Caco-2 (cell line): ENCODE data around the gene FBXO38. TPM values are rescaled to one million over a fixed set of nuclear protein-coding genes. Genes with fewer than 3 reads are reported as not detected.

ENCODE experiments used
- BruUV-seq: library from RNA; stranded (reverse); fragments of 400-500 nt; replicated peaks from 2 replicates; lab custom pipeline; 2021; lab: Mats Ljungman, UMichigan
- CTCF ChIA-PET: fragments of 300-600 bp; sonication (Branson Sonifier 250); formaldehyde crosslinking; loops from one replicate; lab custom pipeline; 2022; ENCODE audit warnings: antibody characterized with exemption; lab: Charles Lee
- POLR2A ChIA-PET: fragments of 300-600 bp; sonication (Branson Sonifier 250); formaldehyde crosslinking; loops from one replicate; lab custom pipeline; 2022; ENCODE audit warnings: antibody characterized with exemption; lab: Charles Lee
- DNase-seq, 2 experiments: peaks; one replicate each; pipeline versions ENCODE4 v3.0.0 to v3.0.0-alpha.2; 2020 to 2022
- H3K27me3 ChIP-seq: replicated peaks from 2 replicates; pipeline ENCODE4 v1.6.0; 2011; ENCODE audit warnings: low read length; ENCODE audit not compliant: control insufficient read depth, insufficient read depth
- H3K36me3 ChIP-seq: 2 replicates; pipeline ENCODE4 v1.5.1; 2011; ENCODE audit warnings: low read length; ENCODE audit not compliant: control insufficient read depth, insufficient read depth
- H3K4me1 ChIP-seq: fragments of 250-450 bp; sonication (Bioruptor Pico); 2 replicates; pipeline ENCODE4 v1.5.1; 2020; ENCODE audit warnings: mild to moderate bottlenecking
- H3K4me3 ChIP-seq: 2 replicates; pipeline ENCODE4 v1.5.1; 2011; ENCODE audit warnings: low read depth, mild to moderate bottlenecking, control low read depth, low read length
- H3K9me3 ChIP-seq: fragments of 250-450 bp; sonication (Bioruptor Pico); 2 replicates; pipeline ENCODE4 v1.5.1; 2020; ENCODE audit warnings: mild to moderate bottlenecking, moderate library complexity
- H3K27ac Mint-ChIP-seq: one replicate; pipeline ENCODE4 v1.8.0; 2022; ENCODE audit warnings: mixed read lengths; ENCODE audit not compliant: unreplicated experiment
- H3K27me3 Mint-ChIP-seq: one replicate; pipeline ENCODE4 v1.8.0; 2022; ENCODE audit warnings: mixed read lengths; ENCODE audit not compliant: insufficient read depth, unreplicated experiment
- H3K36me3 Mint-ChIP-seq: one replicate; pipeline ENCODE4 v1.8.0; 2022; ENCODE audit warnings: mild to moderate bottlenecking, mixed read lengths; ENCODE audit not compliant: insufficient read depth, unreplicated experiment
- H3K4me1 Mint-ChIP-seq: one replicate; pipeline ENCODE4 v1.8.0; 2022; ENCODE audit warnings: low read depth, mixed read lengths; ENCODE audit not compliant: unreplicated experiment
- H3K4me3 Mint-ChIP-seq: one replicate; pipeline ENCODE4 v1.8.0; 2022; ENCODE audit warnings: mild to moderate bottlenecking, moderate library complexity, mixed read lengths; ENCODE audit not compliant: unreplicated experiment
- H3K9me3 Mint-ChIP-seq: one replicate; pipeline ENCODE4 v1.8.0; 2022; ENCODE audit warnings: mixed read lengths; ENCODE audit not compliant: unreplicated experiment
- intact Hi-C: fragments of 100-400 bp; cut with micrococcal nuclease; formaldehyde crosslinking; loops from one replicate; pipeline ENCODE4 v1.10.0; 2022; ENCODE audit not compliant: unreplicated experiment
- total RNA-seq: library from RNA; stranded (reverse); gene quantifications from 2 replicates; pipeline ENCODE4 v1.2.3, GENCODE V29; 2022
- TF ChIP-seq, protein P1 (sequence below), 2 experiments: fragments of 200-600 bp in 1 of 2; IDR thresholded peaks; 1 replicate in 1 of 2; 2 replicates in 1 of 2; pipeline versions ENCODE4 v1.5.1 to v1.8.0; 2011 to 2022; ENCODE audit warnings: antibody characterized with exemption in 1 of 2, control low read depth in 1 of 2, inconsistent platforms in 1 of 2, low read depth in 1 of 2, low read length in 1 of 2, mild to moderate bottlenecking in 1 of 2, moderate library complexity in 1 of 2; ENCODE audit not compliant: insufficient read depth in 1 of 2, severe bottlenecking in 1 of 2, unreplicated experiment in 1 of 2

Gene FBXO38
- total RNA-seq, 1 experiment from 2014 or later, result 36.7 TPM

DNA sequence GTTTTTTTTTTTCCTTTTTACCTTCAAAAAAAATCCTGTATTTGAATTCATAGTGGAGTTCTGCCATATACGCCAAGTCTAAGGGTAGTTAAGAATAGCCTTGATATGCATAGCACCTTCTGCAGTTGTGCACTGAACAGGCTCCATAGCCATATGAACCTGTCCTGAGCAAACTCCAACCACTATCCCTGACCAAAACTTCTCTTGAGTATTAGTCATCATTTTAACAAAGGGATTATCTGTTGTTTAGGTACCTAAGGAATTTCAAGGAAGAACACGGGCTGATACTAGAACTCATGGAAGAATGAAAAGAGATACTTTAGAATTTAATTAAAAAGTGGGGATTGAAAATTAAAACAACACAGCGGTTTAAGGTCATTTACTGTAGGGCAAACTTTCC lies 1.9 kb upstream of the FBXO38 start:
- Mint-ChIP-seq H3K27me3 (no peaks in the 10 kb centered on the region), H3K27ac (no peak overlapping the region), H3K4me3 (no peak overlapping the region), H3K4me1 (peaks cover 9% of the 10 kb centered on the region), H3K36me3 (peaks cover 9% of the 10 kb centered on the region), H3K9me3 (peaks cover 13% of the 10 kb centered on the region)
- CTCF ChIA-PET, result no interaction called here
- BruUV-seq, result no TSS peak
- peaks cover 16% of the 10 kb centered on the region for H3K4me1 ChIP-seq
- intact Hi-C loops, result loop anchor here (2.0 kb wide), 1 partner anchor 235 kb away; no protein-coding TSS in a partner anchor
- H3K27me3 ChIP-seq, result no peaks in the 10 kb centered on the region
- POLR2A ChIA-PET, result no interaction called here
- no peaks in the 10 kb centered on the region for H3K36me3 ChIP-seq
- no peaks in the 10 kb centered on the region for H3K9me3 ChIP-seq
- DNase-seq, result no peak
- no peak overlapping the region for H3K4me3 ChIP-seq
- TF ChIP-seq, protein P1, sequence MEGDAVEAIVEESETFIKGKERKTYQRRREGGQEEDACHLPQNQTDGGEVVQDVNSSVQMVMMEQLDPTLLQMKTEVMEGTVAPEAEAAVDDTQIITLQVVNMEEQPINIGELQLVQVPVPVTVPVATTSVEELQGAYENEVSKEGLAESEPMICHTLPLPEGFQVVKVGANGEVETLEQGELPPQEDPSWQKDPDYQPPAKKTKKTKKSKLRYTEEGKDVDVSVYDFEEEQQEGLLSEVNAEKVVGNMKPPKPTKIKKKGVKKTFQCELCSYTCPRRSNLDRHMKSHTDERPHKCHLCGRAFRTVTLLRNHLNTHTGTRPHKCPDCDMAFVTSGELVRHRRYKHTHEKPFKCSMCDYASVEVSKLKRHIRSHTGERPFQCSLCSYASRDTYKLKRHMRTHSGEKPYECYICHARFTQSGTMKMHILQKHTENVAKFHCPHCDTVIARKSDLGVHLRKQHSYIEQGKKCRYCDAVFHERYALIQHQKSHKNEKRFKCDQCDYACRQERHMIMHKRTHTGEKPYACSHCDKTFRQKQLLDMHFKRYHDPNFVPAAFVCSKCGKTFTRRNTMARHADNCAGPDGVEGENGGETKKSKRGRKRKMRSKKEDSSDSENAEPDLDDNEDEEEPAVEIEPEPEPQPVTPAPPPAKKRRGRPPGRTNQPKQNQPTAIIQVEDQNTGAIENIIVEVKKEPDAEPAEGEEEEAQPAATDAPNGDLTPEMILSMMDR (IDR thresholded peaks at IDR 0.05; ENCODE audit: insufficient read depth in 1 of 2, low read depth in 1 of 2, low read length in 1 of 2, severe bottlenecking in 1 of 2, unreplicated experiment in 1 of 2), result no peak

DNA sequence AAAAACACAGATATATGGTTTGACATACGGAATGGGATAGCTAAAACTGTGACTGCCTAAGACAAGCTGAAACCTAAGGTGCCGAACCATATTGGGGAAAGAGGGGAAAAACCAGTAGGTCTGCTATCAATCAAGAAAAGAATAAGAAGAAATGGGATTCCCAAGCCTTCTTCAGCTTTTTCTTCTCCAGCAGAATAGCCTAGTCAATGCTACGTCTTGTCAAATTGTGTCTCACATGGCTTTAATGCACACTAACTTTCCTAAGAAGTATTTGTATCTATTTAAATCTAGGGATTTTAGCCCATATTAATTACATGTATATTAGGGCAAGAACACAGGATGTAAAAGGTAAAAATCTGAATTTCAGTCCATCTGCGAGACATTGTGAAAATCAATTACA lies 797 bp upstream of the FBXO38 start:
- H3K4me3 ChIP-seq, result peak overlapping the region; percentile 74
- H3K27me3 Mint-ChIP-seq, result no peaks in the 10 kb centered on the region
- H3K9me3 Mint-ChIP-seq, result peaks cover 11% of the 10 kb centered on the region
- peaks cover 15% of the 10 kb centered on the region for H3K4me1 Mint-ChIP-seq
- H3K4me3 Mint-ChIP-seq, result peak overlapping the region; percentile 92
- TF ChIP-seq, protein P1 (IDR thresholded peaks at IDR 0.05; ENCODE audit: insufficient read depth in 1 of 2, low read depth in 1 of 2, low read length in 1 of 2, severe bottlenecking in 1 of 2, unreplicated experiment in 1 of 2), result no peak
- CTCF ChIA-PET, result interaction anchor here (0.7 kb wide), 1 partner anchor 58 kb away, joined by 3 read pairs; no protein-coding TSS in a partner anchor
- H3K4me1 ChIP-seq, result peaks cover 16% of the 10 kb centered on the region
- H3K36me3 ChIP-seq, result no peaks in the 10 kb centered on the region
- H3K27ac Mint-ChIP-seq, result peak overlapping the region; percentile 98
- no peak for DNase-seq
- intact Hi-C loops, result loop anchor here (1.0 to 2.0 kb wide), 2 partner anchors 15 to 236 kb away; no protein-coding TSS in a partner anchor
- H3K9me3 ChIP-seq, result no peaks in the 10 kb centered on the region
- BruUV-seq, result TSS peak; percentile 91
- H3K27me3 ChIP-seq, result no peaks in the 10 kb centered on the region
- POLR2A ChIA-PET, result interaction anchor here (0.8 to 1.1 kb wide), 2 partner anchors 16 to 22 kb away, joined by 3 to 5 read pairs; no protein-coding TSS in a partner anchor
- peaks cover 9% of the 10 kb centered on the region for H3K36me3 Mint-ChIP-seq

DNA sequence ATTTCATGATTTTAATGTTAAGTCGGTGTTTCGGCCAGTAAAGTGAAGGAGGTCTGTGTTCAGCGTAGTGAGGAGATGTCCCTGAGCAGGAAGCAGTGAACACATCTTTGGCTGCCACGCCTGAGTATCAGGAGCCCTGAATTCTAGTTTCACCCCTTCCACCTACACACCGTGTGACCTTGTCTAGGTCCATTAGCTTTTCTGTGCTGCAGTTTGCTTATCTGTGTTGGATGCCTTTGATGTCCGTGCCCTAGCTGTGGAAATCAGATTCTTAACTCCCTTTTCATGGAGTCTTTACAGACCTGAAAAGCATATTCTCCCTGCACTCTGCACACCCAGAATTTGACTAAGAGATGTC lies 601 bp downstream of the FBXO38 start:
- Mint-ChIP-seq H3K9me3 (no peaks in the 10 kb centered on the region), H3K27ac (peak overlapping the region; percentile 98), H3K4me3 (peak overlapping the region; percentile 92), H3K27me3 (no peaks in the 10 kb centered on the region), H3K36me3 (peaks cover 14% of the 10 kb centered on the region), H3K4me1 (peaks cover 15% of the 10 kb centered on the region)
- TSS peak; percentile 61 for BruUV-seq
- POLR2A ChIA-PET, result interaction anchor here (0.6 to 1.2 kb wide), 3 partner anchors 9 to 21 kb away, joined by 3 to 5 read pairs (median 3); no protein-coding TSS in a partner anchor
- H3K27me3 ChIP-seq, result no peaks in the 10 kb centered on the region
- peak overlapping the region; percentile 74 for H3K4me3 ChIP-seq
- peak in 1 of 2 experiments; percentile 36 for DNase-seq
- peaks cover 16% of the 10 kb centered on the region for H3K4me1 ChIP-seq
- intact Hi-C loops, result no loop called here
- CTCF ChIA-PET, result interaction anchor here (1.2 to 1.4 kb wide), 2 partner anchors 14 to 347 kb away, joined by 5 read pairs; no protein-coding TSS in a partner anchor
- no peaks in the 10 kb centered on the region for H3K9me3 ChIP-seq
- no peaks in the 10 kb centered on the region for H3K36me3 ChIP-seq
- TF ChIP-seq, protein P1 (IDR thresholded peaks at IDR 0.05; ENCODE audit: insufficient read depth in 1 of 2, low read depth in 1 of 2, low read length in 1 of 2, severe bottlenecking in 1 of 2, unreplicated experiment in 1 of 2), result no peak
